Measurements from ENCODE around the gene INHBB.
"Not testable (repeated sequence)": the region's sequence is repeated elsewhere in the genome, so short reads cannot be mapped to it uniquely, and the experiment has no call there.

The INHBB gene

GRCh38 chr2:120308038-120308910 is 37.7 kb upstream of the INHBB start:
- peak; percentile 87 for FAIRE-seq
- peak; percentile 46 for DNase-seq (ENCODE audit: insufficient read length)
- no peak for TF ChIP-seq POLR2A (IDR thresholded peaks at IDR 0.05; ENCODE audit: low read depth, low read length)
- TF ChIP-seq POLR2AphosphoS5 (IDR thresholded peaks at IDR 0.05; ENCODE audit: low read depth, low read length) = no peak
- no peak for TF ChIP-seq TAF1 (IDR thresholded peaks at IDR 0.05; ENCODE audit: borderline replicate concordance, low read depth, low read length)

DNA sequence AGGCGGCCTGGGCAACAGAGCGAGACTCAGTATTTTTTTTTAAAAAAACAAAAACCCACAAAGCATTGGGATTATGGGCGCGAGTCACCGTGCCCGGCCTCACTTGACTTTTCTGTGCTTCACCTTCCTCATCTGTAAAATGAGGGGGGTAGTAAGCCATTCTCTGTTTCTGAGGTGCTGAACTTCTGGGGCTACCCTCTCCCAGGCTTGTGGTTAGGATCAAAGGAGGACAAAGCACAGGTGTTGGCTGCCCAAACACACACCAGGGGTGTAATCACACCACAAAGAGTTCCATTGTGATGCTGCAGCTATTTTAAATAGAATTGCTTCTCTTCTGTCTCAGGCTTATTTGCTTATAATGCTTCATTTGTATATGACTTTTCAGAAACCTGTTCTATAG is 35.8 kb upstream of the INHBB start:
- TF ChIP-seq POLR2A (IDR thresholded peaks at IDR 0.05; ENCODE audit: low read depth, low read length) (no peak), POLR2AphosphoS5 (IDR thresholded peaks at IDR 0.05; ENCODE audit: low read depth, low read length) (no peak), TAF1 (IDR thresholded peaks at IDR 0.05; ENCODE audit: borderline replicate concordance, low read depth, low read length) (no peak)
- FAIRE-seq (peak; percentile 87), DNase-seq (ENCODE audit: insufficient read length) (peak; percentile 52)

GRCh38 chr2:120310841-120311240 is 35.1 kb upstream of the INHBB start:
- peak; percentile 63 for FAIRE-seq

GRCh38 chr2:120312076-120312475 is 33.9 kb upstream of the INHBB start:
- DNase-seq (ENCODE audit: insufficient read length) (no peak), FAIRE-seq (no peak)
- TF ChIP-seq POLR2AphosphoS5 (IDR thresholded peaks at IDR 0.05; ENCODE audit: low read depth, low read length) (no peak), TAF1 (IDR thresholded peaks at IDR 0.05; ENCODE audit: borderline replicate concordance, low read depth, low read length) (no peak), POLR2A (IDR thresholded peaks at IDR 0.05; ENCODE audit: low read depth, low read length) (no peak)

More at GRCh38 chr2:120310841-120311240, 35.1 kb upstream of the INHBB start:
- not testable (repeated sequence) for DNase-seq (ENCODE audit: insufficient read length)

GRCh38 chr2:120312860-120313694 is 32.9 kb upstream of the INHBB start:
- FAIRE-seq = peak; percentile 93
- TF ChIP-seq POLR2A (IDR thresholded peaks at IDR 0.05; ENCODE audit: low read depth, low read length) = no peak
- no peak for TF ChIP-seq TAF1 (IDR thresholded peaks at IDR 0.05; ENCODE audit: borderline replicate concordance, low read depth, low read length)
- TF ChIP-seq POLR2AphosphoS5 (IDR thresholded peaks at IDR 0.05; ENCODE audit: low read depth, low read length) = no peak
- DNase-seq (ENCODE audit: insufficient read length) = peak; percentile 66

DNA sequence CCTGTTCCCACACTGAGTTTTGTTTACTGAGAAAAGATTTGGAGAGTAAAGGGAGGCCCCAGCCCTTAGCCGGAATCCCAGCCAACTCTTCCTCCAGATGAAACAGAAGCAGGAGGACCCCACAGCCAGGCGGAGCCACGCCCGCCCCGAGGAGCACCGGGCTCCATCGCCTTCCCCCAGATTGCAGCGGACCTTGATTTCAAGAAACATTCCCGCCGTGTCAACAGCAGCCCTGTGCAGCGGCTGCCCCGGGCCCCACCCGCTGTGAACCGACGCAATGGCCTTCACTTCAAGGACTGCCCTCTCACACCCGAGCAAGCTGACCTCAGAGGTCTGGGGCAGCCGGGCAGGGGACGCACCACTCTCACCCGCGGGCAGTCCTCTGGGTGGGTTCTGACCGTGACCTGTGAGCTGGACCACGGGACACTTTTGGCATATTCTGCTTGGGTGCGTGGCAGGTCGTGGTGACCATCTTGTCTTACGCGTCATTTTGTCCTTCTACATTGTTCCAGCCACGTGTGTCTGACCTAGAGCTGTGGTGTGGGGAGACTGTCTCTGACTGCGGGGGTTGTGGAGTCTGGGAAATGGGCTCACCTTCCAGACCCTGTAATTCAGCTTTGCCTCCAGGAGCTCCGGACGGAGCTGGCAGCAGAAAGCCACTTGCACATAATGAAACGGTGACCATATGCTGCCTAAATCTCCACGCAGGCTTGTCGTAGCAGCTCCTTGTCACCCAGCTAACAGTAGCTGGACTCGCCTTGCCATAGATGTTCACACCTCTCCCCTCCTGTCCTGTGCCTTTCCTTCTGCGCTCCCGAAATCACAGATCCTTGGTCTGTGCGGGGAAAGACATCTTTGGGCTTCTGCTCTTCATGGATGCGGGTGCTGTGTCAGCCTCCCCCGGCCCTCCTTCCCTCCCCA is 32.0 kb upstream of the INHBB start:
- TF ChIP-seq POLR2A (IDR thresholded peaks at IDR 0.05; ENCODE audit: low read depth, low read length) = no peak
- no peak for TF ChIP-seq POLR2AphosphoS5 (IDR thresholded peaks at IDR 0.05; ENCODE audit: low read depth, low read length)
- TF ChIP-seq TAF1 (IDR thresholded peaks at IDR 0.05; ENCODE audit: borderline replicate concordance, low read depth, low read length) = no peak
- DNase-seq (ENCODE audit: insufficient read length) (no peak), FAIRE-seq (no peak)

DNA sequence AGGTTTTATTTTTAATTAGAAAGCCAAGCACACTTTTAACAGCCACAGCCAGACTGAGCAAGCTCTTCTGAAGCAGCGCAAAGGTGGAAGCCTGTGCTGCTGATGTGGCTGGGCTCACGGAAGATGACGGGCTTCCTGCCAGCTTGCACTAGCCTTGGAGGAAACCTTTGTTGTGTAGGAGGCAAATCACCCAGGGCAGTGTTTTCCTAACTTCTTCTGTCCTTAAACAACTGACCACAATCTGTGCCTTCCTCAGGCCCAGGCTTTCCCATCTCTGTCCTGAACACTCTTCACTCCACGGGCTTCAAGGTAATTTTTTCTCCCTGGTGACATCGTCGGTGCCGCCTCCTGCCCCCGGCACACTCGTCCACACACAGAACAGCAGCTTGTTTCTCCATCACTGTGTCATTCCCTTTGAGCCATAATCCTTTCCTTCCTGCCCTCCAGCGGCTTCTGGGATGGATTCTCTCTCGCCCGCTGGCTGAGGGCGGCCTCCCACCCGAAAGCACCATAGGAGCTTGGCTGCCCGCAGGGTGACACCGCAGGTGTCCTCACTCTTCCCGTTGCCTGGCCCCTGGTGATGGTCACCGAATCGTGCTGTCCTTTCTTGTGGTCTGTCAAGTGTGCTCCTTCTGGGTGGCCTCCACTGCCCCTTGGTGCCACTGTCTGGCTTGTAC is 31.1 kb upstream of the INHBB start:
- DNase-seq (ENCODE audit: insufficient read length) (no peak), FAIRE-seq (no peak)
- TF ChIP-seq TAF1 (IDR thresholded peaks at IDR 0.05; ENCODE audit: borderline replicate concordance, low read depth, low read length) (no peak), POLR2AphosphoS5 (IDR thresholded peaks at IDR 0.05; ENCODE audit: low read depth, low read length) (no peak), POLR2A (IDR thresholded peaks at IDR 0.05; ENCODE audit: low read depth, low read length) (no peak)

- no peak for FAIRE-seq
- TF ChIP-seq TAF1 (IDR thresholded peaks at IDR 0.05; ENCODE audit: borderline replicate concordance, low read depth, low read length) = no peak
- no peak for TF ChIP-seq POLR2A (IDR thresholded peaks at IDR 0.05; ENCODE audit: low read depth, low read length)
- no peak for TF ChIP-seq POLR2AphosphoS5 (IDR thresholded peaks at IDR 0.05; ENCODE audit: low read depth, low read length)
- DNase-seq (ENCODE audit: insufficient read length) = no peak
Observed at GRCh38 chr2:120315367-120316033, 30.4 kb upstream of the INHBB start.

DNA sequence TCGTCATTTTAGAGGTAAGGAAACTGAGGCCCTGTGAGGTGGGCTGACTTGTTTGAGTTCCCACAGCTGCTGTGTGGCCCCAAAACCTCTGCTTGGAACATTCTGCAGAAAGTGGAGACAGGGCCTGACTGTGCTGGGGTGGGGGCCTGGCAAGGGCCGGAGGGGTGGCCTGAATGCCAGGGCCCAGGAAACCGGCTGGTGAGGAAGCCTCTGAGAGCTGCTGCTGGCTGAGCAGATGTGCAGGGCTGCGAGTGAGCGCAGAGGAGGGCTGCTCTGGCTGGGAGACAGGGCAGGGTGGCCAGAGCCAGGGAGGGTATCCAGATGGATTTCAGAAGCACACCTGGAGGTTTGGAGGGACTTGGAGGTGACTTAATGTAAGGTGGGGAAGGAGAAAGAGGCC is 29.9 kb upstream of the INHBB start:
- no peak for FAIRE-seq
- DNase-seq (ENCODE audit: insufficient read length) = no peak
- no peak for TF ChIP-seq POLR2AphosphoS5 (IDR thresholded peaks at IDR 0.05; ENCODE audit: low read depth, low read length)
- TF ChIP-seq TAF1 (IDR thresholded peaks at IDR 0.05; ENCODE audit: borderline replicate concordance, low read depth, low read length) = no peak
- TF ChIP-seq POLR2A (IDR thresholded peaks at IDR 0.05; ENCODE audit: low read depth, low read length) = no peak

GRCh38 chr2:120316528-120317179 is 29.3 kb upstream of the INHBB start:
- DNase-seq (ENCODE audit: insufficient read length) (no peak), FAIRE-seq (no peak)
- TF ChIP-seq POLR2AphosphoS5 (IDR thresholded peaks at IDR 0.05; ENCODE audit: low read depth, low read length) = no peak
- no peak for TF ChIP-seq POLR2A (IDR thresholded peaks at IDR 0.05; ENCODE audit: low read depth, low read length)
- TF ChIP-seq TAF1 (IDR thresholded peaks at IDR 0.05; ENCODE audit: borderline replicate concordance, low read depth, low read length) = no peak
